ENCODE measurements around the gene EPN1. TPM values are rescaled to one million over a fixed set of nuclear protein-coding genes. Genes with fewer than 3 reads are reported as not detected.

Gene EPN1
- total and polyA plus RNA-seq, 2 of the 13 experiments (the other 11 are each of a cell fraction or from before 2014, with no cell fraction given), result 28.9 to 31.7 TPM

DNA sequence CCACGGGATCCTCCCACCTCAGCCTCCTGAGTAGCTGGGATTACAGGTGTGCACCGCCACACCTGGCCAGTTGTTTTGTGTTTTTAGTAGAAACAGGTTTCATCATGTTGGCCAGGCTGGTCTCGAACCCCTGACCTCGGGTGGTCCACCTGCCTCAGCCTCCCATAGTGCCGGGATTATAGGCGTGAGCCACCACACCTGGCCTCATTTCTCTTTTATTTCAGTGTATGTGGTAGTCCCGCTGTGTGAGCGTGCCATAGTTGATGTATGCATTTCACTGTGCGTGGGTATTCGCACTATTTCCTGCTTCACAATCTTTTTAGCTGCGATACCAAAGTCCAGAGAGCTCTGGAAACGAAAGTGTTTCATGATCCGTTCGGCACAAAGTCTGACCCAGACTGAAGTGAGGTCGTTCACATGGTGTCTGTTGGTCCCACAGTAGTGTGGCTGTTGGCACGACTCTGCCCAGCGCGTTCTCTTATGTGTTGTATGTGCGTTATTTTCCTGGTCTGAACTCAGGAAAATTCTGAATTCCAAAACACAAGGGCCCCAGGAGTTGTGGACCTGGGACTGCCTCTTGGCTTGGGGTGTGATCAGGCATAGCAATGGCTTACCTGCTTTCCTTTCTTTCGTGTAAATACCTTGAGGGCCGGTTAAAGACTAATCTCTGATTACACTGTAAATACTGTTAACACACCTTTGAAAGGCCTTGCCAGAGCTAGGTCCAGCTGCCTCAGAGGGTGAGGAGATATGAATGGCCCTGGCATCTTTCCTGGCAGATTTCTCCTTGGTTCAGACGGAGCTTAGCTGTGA, 8.6 kb downstream of the EPN1 start (continued):
- TF ChIP-seq, protein P1, sequence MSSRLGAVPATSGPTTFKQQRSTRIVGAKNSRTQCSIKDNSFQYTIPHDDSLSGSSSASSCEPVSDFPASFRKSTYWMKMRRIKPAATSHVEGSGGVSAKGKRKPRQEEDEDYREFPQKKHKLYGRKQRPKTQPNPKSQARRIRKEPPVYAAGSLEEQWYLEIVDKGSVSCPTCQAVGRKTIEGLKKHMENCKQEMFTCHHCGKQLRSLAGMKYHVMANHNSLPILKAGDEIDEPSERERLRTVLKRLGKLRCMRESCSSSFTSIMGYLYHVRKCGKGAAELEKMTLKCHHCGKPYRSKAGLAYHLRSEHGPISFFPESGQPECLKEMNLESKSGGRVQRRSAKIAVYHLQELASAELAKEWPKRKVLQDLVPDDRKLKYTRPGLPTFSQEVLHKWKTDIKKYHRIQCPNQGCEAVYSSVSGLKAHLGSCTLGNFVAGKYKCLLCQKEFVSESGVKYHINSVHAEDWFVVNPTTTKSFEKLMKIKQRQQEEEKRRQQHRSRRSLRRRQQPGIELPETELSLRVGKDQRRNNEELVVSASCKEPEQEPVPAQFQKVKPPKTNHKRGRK (CRISPR knock-in tag; IDR thresholded peaks at IDR 0.05), result no peak
- TF ChIP-seq ZNF564 (CRISPR knock-in tag; IDR thresholded peaks at IDR 0.05) (no peak), ZMYM2 (CRISPR knock-in tag; IDR thresholded peaks at IDR 0.05) (peak; percentile 65), ZNF251 (CRISPR knock-in tag; IDR thresholded peaks at IDR 0.05) (no peak), ARID5B (CRISPR knock-in tag; IDR thresholded peaks at IDR 0.05) (peak; percentile 62; the same call in 1 of the 2 replicates), FOSL2 (CRISPR knock-in tag; IDR thresholded peaks at IDR 0.05) (peak; percentile 12; the same call in 1 of the 2 replicates), EEA1 (CRISPR knock-in tag; IDR thresholded peaks at IDR 0.05; ENCODE audit: borderline replicate concordance) (no peak), KDM1A (CRISPR knock-in tag; IDR thresholded peaks at IDR 0.05) (no peak), SMAD3 (CRISPR knock-in tag; IDR thresholded peaks at IDR 0.05) (peak; percentile 40; the same call in 1 of the 2 replicates), NKX3-1 (CRISPR knock-in tag; IDR thresholded peaks at IDR 0.05) (no peak), SOX13 (IDR thresholded peaks at IDR 0.05) (no peak), SOX13 (CRISPR knock-in tag; conservative IDR thresholded peaks at IDR 0.05 in 1 of 2, IDR thresholded peaks at IDR 0.05 in 1 of 2) (no peak; a peak in 1 of 4 replicates), XBP1 (CRISPR knock-in tag; IDR thresholded peaks at IDR 0.05) (no peak), FOXO1 (CRISPR knock-in tag; IDR thresholded peaks at IDR 0.05) (no peak; the same call in 1 of the 2 replicates), ZBTB38 (CRISPR knock-in tag; IDR thresholded peaks at IDR 0.05) (peak; percentile 48; the same call in 1 of the 2 replicates), MLLT10 (CRISPR knock-in tag; IDR thresholded peaks at IDR 0.05) (no peak), FOXA1 (IDR thresholded peaks at IDR 0.05) (no peak), FOXA1 (CRISPR knock-in tag; IDR thresholded peaks at IDR 0.05) (peak; percentile 70), TBX2 (CRISPR knock-in tag; IDR thresholded peaks at IDR 0.05; ENCODE audit: borderline replicate concordance) (peak; percentile 55; the same call in 1 of the 2 replicates), HNRNPL (IDR thresholded peaks at IDR 0.05; ENCODE audit: low read depth, low read length) (no peak), ZNF572 (CRISPR knock-in tag; IDR thresholded peaks at IDR 0.05) (no peak), ATF1 (CRISPR knock-in tag; IDR thresholded peaks at IDR 0.05) (no peak)
- TF ChIP-seq, protein P2, sequence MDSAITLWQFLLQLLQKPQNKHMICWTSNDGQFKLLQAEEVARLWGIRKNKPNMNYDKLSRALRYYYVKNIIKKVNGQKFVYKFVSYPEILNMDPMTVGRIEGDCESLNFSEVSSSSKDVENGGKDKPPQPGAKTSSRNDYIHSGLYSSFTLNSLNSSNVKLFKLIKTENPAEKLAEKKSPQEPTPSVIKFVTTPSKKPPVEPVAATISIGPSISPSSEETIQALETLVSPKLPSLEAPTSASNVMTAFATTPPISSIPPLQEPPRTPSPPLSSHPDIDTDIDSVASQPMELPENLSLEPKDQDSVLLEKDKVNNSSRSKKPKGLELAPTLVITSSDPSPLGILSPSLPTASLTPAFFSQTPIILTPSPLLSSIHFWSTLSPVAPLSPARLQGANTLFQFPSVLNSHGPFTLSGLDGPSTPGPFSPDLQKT (CRISPR knock-in tag; IDR thresholded peaks at IDR 0.05; ENCODE audit: borderline replicate concordance), result no peak
- TF ChIP-seq, protein P3, sequence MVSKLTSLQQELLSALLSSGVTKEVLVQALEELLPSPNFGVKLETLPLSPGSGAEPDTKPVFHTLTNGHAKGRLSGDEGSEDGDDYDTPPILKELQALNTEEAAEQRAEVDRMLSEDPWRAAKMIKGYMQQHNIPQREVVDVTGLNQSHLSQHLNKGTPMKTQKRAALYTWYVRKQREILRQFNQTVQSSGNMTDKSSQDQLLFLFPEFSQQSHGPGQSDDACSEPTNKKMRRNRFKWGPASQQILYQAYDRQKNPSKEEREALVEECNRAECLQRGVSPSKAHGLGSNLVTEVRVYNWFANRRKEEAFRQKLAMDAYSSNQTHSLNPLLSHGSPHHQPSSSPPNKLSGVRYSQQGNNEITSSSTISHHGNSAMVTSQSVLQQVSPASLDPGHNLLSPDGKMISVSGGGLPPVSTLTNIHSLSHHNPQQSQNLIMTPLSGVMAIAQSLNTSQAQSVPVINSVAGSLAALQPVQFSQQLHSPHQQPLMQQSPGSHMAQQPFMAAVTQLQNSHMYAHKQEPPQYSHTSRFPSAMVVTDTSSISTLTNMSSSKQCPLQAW (CRISPR knock-in tag; IDR thresholded peaks at IDR 0.05), result peak; percentile 88
